Ramos (cell line): ENCODE measurements around the gene TRIAP1.
"Not testable (repeated sequence)": the region's sequence is repeated elsewhere in the genome, so short reads cannot be mapped to it uniquely, and the experiment has no call there.

Experiments
- in situ Hi-C: fragments of 300-500 bp; cut with MboI; formaldehyde crosslinking; loops from one replicate; pipeline ENCODE4 v1.14.3; 2022; ENCODE audit warnings: low sequenced_read_pairs; ENCODE audit not compliant: unreplicated experiment

TRIAP1 gene

GRCh38 chr12:120469450-120470149, 23.4 kb upstream of the TRIAP1 start, which contains the start of gene SRSF9:
TSS of gene SRSF9 (minus strand) at chr12:120469748. CDS start at chr12:120469609, 139 bp downstream.
- in situ Hi-C loops: no loop called here

- in situ Hi-C loops: no loop called here
Measured at GRCh38 chr12:120468821-120469449, 22.8 kb upstream of the TRIAP1 start.

- in situ Hi-C loops: no loop called here
Measured at GRCh38 chr12:120468325-120468820, 22.2 kb upstream of the TRIAP1 start.

GRCh38 chr12:120467439-120467838, 21.3 kb upstream of the TRIAP1 start:
- in situ Hi-C loops: no loop called here

GRCh38 chr12:120466560-120467315, 20.6 kb upstream of the TRIAP1 start:
- in situ Hi-C loops: no loop called here

GRCh38 chr12:120465756-120466155, 19.6 kb upstream of the TRIAP1 start:
- in situ Hi-C loops: no loop called here

GRCh38 chr12:120463712-120464111, 17.5 kb upstream of the TRIAP1 start:
- in situ Hi-C loops: no loop called here

- in situ Hi-C loops: no loop called here
Measured at GRCh38 chr12:120462099-120462640, 16.0 kb upstream of the TRIAP1 start.

- in situ Hi-C loops: no loop called here
Measured at GRCh38 chr12:120460157-120460556, 14.0 kb upstream of the TRIAP1 start.

GRCh38 chr12:120457133-120457532, 10.9 kb upstream of the TRIAP1 start:
- in situ Hi-C loops: no loop called here

- in situ Hi-C loops: no loop called here
Measured at GRCh38 chr12:120455302-120455701, 9.1 kb upstream of the TRIAP1 start.

GRCh38 chr12:120453977-120454376, 7.8 kb upstream of the TRIAP1 start:
- in situ Hi-C loops: no loop called here

- in situ Hi-C loops: no loop called here
Measured at GRCh38 chr12:120453060-120453750, 7.0 kb upstream of the TRIAP1 start.

GRCh38 chr12:120452524-120452923, 6.3 kb upstream of the TRIAP1 start:
- in situ Hi-C loops: not testable (repeated sequence)

- in situ Hi-C loops: no loop called here
Measured at GRCh38 chr12:120447992-120448391, 1.8 kb upstream of the TRIAP1 start.

GRCh38 chr12:120446844-120447178, 627 bp upstream of the TRIAP1 start:
- in situ Hi-C loops: not testable (repeated sequence)

- in situ Hi-C loops: no loop called here
Measured at GRCh38 chr12:120444676-120445075, 1.5 kb downstream of the TRIAP1 start.

- in situ Hi-C loops: loop anchor here (10.0 kb wide), 1 partner anchor 115 kb away; the partner anchor contains the start of gene PLA2G1B
Measured at GRCh38 chr12:120439646-120440247, 6.4 kb downstream of the TRIAP1 start.

- in situ Hi-C loops: loop anchor here (10.0 kb wide), 1 partner anchor 114 kb away; the partner anchor contains the start of gene PLA2G1B
Measured at GRCh38 chr12:120438495-120439198, 7.5 kb downstream of the TRIAP1 start.
